Measurements from ENCODE around the gene WHRN. TPM values are rescaled to one million over a fixed set of nuclear protein-coding genes. Genes with fewer than 3 reads are reported as not detected.
A peak's percentile ranks its signal among the peaks of the same experiment; 100 is the strongest.

Gene WHRN
- total RNA-seq, 1 experiment from 2014 or later: 24.3 TPM

DNA sequence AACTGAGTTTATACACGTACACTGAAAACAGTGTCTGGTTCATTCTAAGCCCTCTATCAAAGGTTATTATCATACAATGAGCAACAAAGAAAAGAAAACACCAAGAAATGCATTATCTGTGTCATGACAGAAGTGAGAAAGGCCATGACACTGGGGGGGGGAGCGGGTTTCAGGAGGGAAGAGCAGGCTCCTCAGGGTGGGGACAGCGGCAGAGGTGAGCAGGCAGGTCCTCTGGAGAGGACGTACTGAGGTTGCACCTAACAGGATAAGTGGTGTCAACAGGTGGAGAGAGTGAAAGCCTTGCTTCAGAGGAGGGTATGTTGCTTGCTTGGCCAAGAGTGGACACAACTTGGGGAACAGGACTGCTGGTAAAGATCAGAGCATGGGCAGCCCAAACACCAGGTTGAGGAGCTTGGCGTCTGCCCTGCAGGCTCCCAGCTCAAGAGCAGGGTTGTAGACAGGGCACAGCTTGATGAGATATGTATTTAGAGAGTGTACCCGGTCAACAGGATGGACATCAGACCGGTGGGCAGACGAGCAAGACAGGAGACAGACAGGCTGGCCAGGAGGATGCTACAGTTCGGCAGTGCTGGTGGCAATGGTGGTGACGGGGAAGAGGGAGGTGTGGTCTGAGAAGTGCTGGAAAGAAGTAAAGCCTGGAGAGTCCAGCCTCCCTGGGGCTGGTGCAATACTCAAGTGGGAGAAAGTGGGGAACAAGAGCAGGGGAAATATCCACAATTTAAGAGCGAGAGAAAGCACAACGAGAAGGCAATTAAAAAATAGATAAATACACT is 10.3 kb downstream of the WHRN start:
- Mint-ChIP-seq H3K4me3 (no peak overlapping the region), H3K4me1 (peaks cover 12% of the 10 kb centered on the region), H3K27ac (no peak overlapping the region), H3K36me3 (no peaks in the 10 kb centered on the region), H3K27me3 (ENCODE audit: low read depth) (no peaks in the 10 kb centered on the region), H3K9me3 (no peaks in the 10 kb centered on the region)
- TF ChIP-seq, protein P1, sequence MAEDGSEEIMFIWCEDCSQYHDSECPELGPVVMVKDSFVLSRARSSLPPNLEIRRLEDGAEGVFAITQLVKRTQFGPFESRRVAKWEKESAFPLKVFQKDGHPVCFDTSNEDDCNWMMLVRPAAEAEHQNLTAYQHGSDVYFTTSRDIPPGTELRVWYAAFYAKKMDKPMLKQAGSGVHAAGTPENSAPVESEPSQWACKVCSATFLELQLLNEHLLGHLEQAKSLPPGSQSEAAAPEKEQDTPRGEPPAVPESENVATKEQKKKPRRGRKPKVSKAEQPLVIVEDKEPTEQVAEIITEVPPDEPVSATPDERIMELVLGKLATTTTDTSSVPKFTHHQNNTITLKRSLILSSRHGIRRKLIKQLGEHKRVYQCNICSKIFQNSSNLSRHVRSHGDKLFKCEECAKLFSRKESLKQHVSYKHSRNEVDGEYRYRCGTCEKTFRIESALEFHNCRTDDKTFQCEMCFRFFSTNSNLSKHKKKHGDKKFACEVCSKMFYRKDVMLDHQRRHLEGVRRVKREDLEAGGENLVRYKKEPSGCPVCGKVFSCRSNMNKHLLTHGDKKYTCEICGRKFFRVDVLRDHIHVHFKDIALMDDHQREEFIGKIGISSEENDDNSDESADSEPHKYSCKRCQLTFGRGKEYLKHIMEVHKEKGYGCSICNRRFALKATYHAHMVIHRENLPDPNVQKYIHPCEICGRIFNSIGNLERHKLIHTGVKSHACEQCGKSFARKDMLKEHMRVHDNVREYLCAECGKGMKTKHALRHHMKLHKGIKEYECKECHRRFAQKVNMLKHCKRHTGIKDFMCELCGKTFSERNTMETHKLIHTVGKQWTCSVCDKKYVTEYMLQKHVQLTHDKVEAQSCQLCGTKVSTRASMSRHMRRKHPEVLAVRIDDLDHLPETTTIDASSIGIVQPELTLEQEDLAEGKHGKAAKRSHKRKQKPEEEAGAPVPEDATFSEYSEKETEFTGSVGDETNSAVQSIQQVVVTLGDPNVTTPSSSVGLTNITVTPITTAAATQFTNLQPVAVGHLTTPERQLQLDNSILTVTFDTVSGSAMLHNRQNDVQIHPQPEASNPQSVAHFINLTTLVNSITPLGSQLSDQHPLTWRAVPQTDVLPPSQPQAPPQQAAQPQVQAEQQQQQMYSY (CRISPR knock-in tag; IDR thresholded peaks at IDR 0.05): peak; percentile 80
- no peak for TF ChIP-seq PRRX2 (CRISPR knock-in tag; IDR thresholded peaks at IDR 0.05)
- DNase-seq (ENCODE audit: low spot score) (no peak), ATAC-seq (0 out of 2 replicates have a peak, but pooled peaks have one; percentile 23)
- POLR2A ChIA-PET: no interaction called here
- CTCF ChIA-PET: interaction anchor here (1.0 to 1.8 kb wide), 3 partner anchors 9 to 159 kb away, joined by 3 to 7 read pairs (median 6); no protein-coding TSS in a partner anchor

DNA sequence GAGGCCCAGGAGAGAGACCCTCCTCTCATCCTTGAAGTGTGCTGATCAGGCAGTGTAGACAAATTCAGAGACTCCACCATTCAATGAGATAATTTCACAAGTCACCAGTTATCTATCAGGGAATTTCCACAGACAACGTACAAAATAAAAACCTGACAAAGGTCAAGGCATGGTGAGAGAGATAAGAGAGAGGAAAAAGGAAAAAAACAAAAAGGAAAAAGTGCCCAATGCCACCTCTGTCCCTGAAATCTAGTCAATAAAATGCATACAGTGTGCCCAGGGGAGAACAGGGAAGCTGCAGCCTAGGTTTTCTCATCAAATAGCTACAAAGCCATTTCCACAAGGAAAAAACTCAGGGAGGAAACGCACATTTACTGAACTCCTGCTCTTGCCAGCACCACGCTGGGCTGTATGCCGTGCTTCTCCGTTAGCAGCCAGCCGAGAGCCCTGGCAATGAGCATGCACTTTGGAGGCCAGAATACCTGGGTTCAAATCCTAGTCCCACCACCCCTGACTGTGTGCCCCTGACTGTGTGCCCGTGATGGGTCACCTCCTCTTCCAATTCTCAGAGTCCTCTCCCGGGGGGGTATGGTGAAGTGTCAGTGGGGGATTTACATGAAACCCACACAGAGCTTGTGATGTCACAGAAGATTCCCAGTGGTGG is 11.6 kb downstream of the WHRN start:
- Mint-ChIP-seq H3K36me3 (no peaks in the 10 kb centered on the region), H3K4me1 (peaks cover 7% of the 10 kb centered on the region), H3K27ac (0 out of 2 replicates have a peak overlapping the region, but pooled peaks have one; percentile 19), H3K9me3 (no peaks in the 10 kb centered on the region), H3K27me3 (ENCODE audit: low read depth) (no peaks in the 10 kb centered on the region), H3K4me3 (no peak overlapping the region)
- DNase-seq (ENCODE audit: low spot score): no peak
- POLR2A ChIA-PET: no interaction called here
- CTCF ChIA-PET: interaction anchor here (1.0 to 1.7 kb wide), 3 partner anchors 10 to 160 kb away, joined by 3 to 6 read pairs (median 4); no protein-coding TSS in a partner anchor
- no peak for ATAC-seq
- TF ChIP-seq, protein P1 (CRISPR knock-in tag; IDR thresholded peaks at IDR 0.05): no peak
- TF ChIP-seq ZNF396 (CRISPR knock-in tag; IDR thresholded peaks at IDR 0.05; ENCODE audit: borderline replicate concordance) (no peak), NFATC4 (CRISPR knock-in tag; IDR thresholded peaks at IDR 0.05) (no peak), USF1 (CRISPR knock-in tag; IDR thresholded peaks at IDR 0.05) (no peak), JAZF1 (CRISPR knock-in tag; IDR thresholded peaks at IDR 0.05) (no peak), NR2C2 (CRISPR knock-in tag; IDR thresholded peaks at IDR 0.05) (no peak), FOXJ3 (CRISPR knock-in tag; IDR thresholded peaks at IDR 0.05; ENCODE audit: borderline replicate concordance) (no peak), TP53 (CRISPR knock-in tag; IDR thresholded peaks at IDR 0.05) (no peak), ATF6 (CRISPR knock-in tag; IDR thresholded peaks at IDR 0.05) (no peak), GTF2I (CRISPR knock-in tag; conservative IDR thresholded peaks at IDR 0.05) (no peak), IRF2 (CRISPR knock-in tag; IDR thresholded peaks at IDR 0.05; ENCODE audit: borderline replicate concordance, low read depth) (no peak), CREM (CRISPR knock-in tag; IDR thresholded peaks at IDR 0.05) (no peak)
- TF ChIP-seq, protein P2, sequence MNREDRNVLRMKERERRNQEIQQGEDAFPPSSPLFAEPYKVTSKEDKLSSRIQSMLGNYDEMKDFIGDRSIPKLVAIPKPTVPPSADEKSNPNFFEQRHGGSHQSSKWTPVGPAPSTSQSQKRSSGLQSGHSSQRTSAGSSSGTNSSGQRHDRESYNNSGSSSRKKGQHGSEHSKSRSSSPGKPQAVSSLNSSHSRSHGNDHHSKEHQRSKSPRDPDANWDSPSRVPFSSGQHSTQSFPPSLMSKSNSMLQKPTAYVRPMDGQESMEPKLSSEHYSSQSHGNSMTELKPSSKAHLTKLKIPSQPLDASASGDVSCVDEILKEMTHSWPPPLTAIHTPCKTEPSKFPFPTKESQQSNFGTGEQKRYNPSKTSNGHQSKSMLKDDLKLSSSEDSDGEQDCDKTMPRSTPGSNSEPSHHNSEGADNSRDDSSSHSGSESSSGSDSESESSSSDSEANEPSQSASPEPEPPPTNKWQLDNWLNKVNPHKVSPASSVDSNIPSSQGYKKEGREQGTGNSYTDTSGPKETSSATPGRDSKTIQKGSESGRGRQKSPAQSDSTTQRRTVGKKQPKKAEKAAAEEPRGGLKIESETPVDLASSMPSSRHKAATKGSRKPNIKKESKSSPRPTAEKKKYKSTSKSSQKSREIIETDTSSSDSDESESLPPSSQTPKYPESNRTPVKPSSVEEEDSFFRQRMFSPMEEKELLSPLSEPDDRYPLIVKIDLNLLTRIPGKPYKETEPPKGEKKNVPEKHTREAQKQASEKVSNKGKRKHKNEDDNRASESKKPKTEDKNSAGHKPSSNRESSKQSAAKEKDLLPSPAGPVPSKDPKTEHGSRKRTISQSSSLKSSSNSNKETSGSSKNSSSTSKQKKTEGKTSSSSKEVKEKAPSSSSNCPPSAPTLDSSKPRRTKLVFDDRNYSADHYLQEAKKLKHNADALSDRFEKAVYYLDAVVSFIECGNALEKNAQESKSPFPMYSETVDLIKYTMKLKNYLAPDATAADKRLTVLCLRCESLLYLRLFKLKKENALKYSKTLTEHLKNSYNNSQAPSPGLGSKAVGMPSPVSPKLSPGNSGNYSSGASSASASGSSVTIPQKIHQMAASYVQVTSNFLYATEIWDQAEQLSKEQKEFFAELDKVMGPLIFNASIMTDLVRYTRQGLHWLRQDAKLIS (CRISPR knock-in tag; IDR thresholded peaks at IDR 0.05; ENCODE audit: borderline replicate concordance): no peak
- TF ChIP-seq, protein P3, sequence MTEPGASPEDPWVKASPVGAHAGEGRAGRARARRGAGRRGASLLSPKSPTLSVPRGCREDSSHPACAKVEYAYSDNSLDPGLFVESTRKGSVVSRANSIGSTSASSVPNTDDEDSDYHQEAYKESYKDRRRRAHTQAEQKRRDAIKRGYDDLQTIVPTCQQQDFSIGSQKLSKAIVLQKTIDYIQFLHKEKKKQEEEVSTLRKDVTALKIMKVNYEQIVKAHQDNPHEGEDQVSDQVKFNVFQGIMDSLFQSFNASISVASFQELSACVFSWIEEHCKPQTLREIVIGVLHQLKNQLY (CRISPR knock-in tag; IDR thresholded peaks at IDR 0.05): no peak
- TF ChIP-seq, protein P4, sequence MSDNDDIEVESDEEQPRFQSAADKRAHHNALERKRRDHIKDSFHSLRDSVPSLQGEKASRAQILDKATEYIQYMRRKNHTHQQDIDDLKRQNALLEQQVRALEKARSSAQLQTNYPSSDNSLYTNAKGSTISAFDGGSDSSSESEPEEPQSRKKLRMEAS (CRISPR knock-in tag; IDR thresholded peaks at IDR 0.05): no peak
